Tibial nerve (tissue), 4 donors: Measurements from ENCODE around the gene HSPG2. TPM values are rescaled to one million over a fixed set of nuclear protein-coding genes. Genes with fewer than 3 reads are reported as not detected.

Experiments
- DNase-seq, 2 donors: peaks; one replicate each; pipeline ENCODE4 v3.0.0-alpha.2; 2019; ENCODE audit warnings: low spot score in 2 of 2
- H3K27ac ChIP-seq, 4 donors: fragments of 200-600 bp; sonication (generic) in 3 of 4; one replicate each; pipeline ENCODE4 v1.5.1; 2017 to 2019; ENCODE audit warnings: mild to moderate bottlenecking in 1 of 4
- H3K27me3 ChIP-seq, 2 donors: fragments of 200-600 bp; sonication (generic) in 1 of 2; one replicate each; pipeline versions ENCODE4 v1.5.1 to v1.6.0; 2017 to 2019
- H3K36me3 ChIP-seq, 3 donors: fragments of 200-600 bp; sonication (generic); one replicate each; pipeline ENCODE4 v1.5.1; 2018 to 2019
- H3K4me1 ChIP-seq, 4 donors: fragments of 200-600 bp; sonication (generic) in 3 of 4; one replicate each; pipeline ENCODE4 v1.5.1; 2017 to 2019
- H3K4me3 ChIP-seq, 4 donors: fragments of 200-600 bp; sonication (generic) in 3 of 4; one replicate each; pipeline ENCODE4 v1.5.1; 2017 to 2019; ENCODE audit warnings: mild to moderate bottlenecking in 1 of 4, moderate library complexity in 1 of 4
- H3K9me3 ChIP-seq, 4 donors: fragments of 200-600 bp; sonication (generic) in 3 of 4; one replicate each; pipeline ENCODE4 v1.5.1; 2017 to 2019
- CTCF ChIP-seq, 5 experiments: fragments of 200-600 bp in 3 of 5; fragments of 450-650 bp in 2 of 5; sonication (generic) in 3 of 5; IDR thresholded peaks; one replicate each; pipeline ENCODE4 v1.5.1; 2016 to 2019; ENCODE audit warnings: antibody characterized with exemption in 5 of 5, mild to moderate bottlenecking in 3 of 5, moderate library complexity in 2 of 5
- EP300 ChIP-seq, 2 donors: sonication (generic); formaldehyde crosslinking; IDR thresholded peaks; one replicate each; pipeline ENCODE4 v1.6.1; 2017; ENCODE audit warnings: antibody characterized with exemption in 2 of 2, mild to moderate bottlenecking in 1 of 2
- POLR2A ChIP-seq, 2 donors: fragments of 450-650 bp; IDR thresholded peaks; one replicate each; pipeline ENCODE4 v1.6.1; 2017; ENCODE audit warnings: antibody characterized with exemption in 2 of 2, mild to moderate bottlenecking in 2 of 2, moderate library complexity in 2 of 2
- WGBS, 2 donors: methylation state at CpG; one replicate each; pipeline ENCODE4 v1.1.5; 2018; 5-methylcytosine and 5-hydroxymethylcytosine counted together
- total RNA-seq, 4 donors: library from RNA; depleted of rRNA; stranded (reverse); fragments of >200 nt; gene quantifications; one replicate each; pipeline ENCODE4 v1.1.0, GENCODE V29; 2016

The HSPG2 gene
- total RNA-seq, 4 donors from 2014 or later, result 292 to 486 (median 404) TPM

- WGBS, 2 donors, result 100% methylated on average over 1 of the region's 1 CpG
- TF ChIP-seq POLR2A (IDR thresholded peaks at IDR 0.05) (no peak), CTCF (IDR thresholded peaks at IDR 0.05) (no peak), EP300 (IDR thresholded peaks at IDR 0.05) (no peak)
- no peak overlapping the region for H3K4me3 ChIP-seq
- peaks cover 0 to 12% (median 0%) of the 10 kb centered on the region in 4 donors for H3K9me3 ChIP-seq
- no peaks in the 10 kb centered on the region for H3K27me3 ChIP-seq
- H3K27ac ChIP-seq, result no peak overlapping the region
- DNase-seq, result no peak
- H3K4me1 ChIP-seq, result no peaks in the 10 kb centered on the region
- peaks cover 23 to 100% (median 43%) of the 10 kb centered on the region in 3 donors for H3K36me3 ChIP-seq
These were observed 103.0 kb downstream of the HSPG2 start for GRCh38 chr1:21834094-21834493.

- H3K9me3 ChIP-seq, result peaks cover 0 to 12% (median 0%) of the 10 kb centered on the region in 4 donors
- 81 to 84% methylated on average over 10 to 11 of the region's 11 CpGs for WGBS, 2 donors
- peaks cover 26 to 100% (median 43%) of the 10 kb centered on the region in 3 donors for H3K36me3 ChIP-seq
- DNase-seq, result no peak
- H3K4me3 ChIP-seq, result no peak overlapping the region
- H3K4me1 ChIP-seq, result no peaks in the 10 kb centered on the region
- no peaks in the 10 kb centered on the region for H3K27me3 ChIP-seq
- no peak for TF ChIP-seq EP300 (IDR thresholded peaks at IDR 0.05)
- TF ChIP-seq POLR2A (IDR thresholded peaks at IDR 0.05), result no peak
- TF ChIP-seq CTCF (IDR thresholded peaks at IDR 0.05), result no peak
- no peak overlapping the region for H3K27ac ChIP-seq
These were observed 103.6 kb downstream of the HSPG2 start for GRCh38 chr1:21833392-21833976.

GRCh38 chr1:21831454-21831970 is 105.6 kb downstream of the HSPG2 start:
- Histone ChIP-seq H3K4me3 (no peak overlapping the region), H3K27ac (no peak overlapping the region), H3K27me3 (no peaks in the 10 kb centered on the region), H3K9me3 (peaks cover 0 to 12% (median 0%) of the 10 kb centered on the region in 4 donors), H3K4me1 (no peaks in the 10 kb centered on the region), H3K36me3 (peaks cover 30 to 100% (median 51%) of the 10 kb centered on the region in 3 donors)
- WGBS, 2 donors, result 80 to 82% methylated on average over 13 of the region's 14 CpGs
- TF ChIP-seq CTCF (IDR thresholded peaks at IDR 0.05), result no peak
- no peak for TF ChIP-seq EP300 (IDR thresholded peaks at IDR 0.05)
- TF ChIP-seq POLR2A (IDR thresholded peaks at IDR 0.05), result no peak
- DNase-seq, result no peak

- peaks cover 30 to 100% (median 45%) of the 10 kb centered on the region in 3 donors for H3K36me3 ChIP-seq
These were observed 106.2 kb downstream of the HSPG2 start for GRCh38 chr1:21830792-21831453.

More at GRCh38 chr1:21830792-21831453, 106.2 kb downstream of the HSPG2 start:
- Histone ChIP-seq H3K4me3 (no peak overlapping the region), H3K27ac (no peak overlapping the region), H3K4me1 (no peaks in the 10 kb centered on the region), H3K9me3 (peaks cover 0 to 12% (median 0%) of the 10 kb centered on the region in 4 donors), H3K27me3 (no peaks in the 10 kb centered on the region)
- TF ChIP-seq POLR2A (IDR thresholded peaks at IDR 0.05), result no peak
- no peak for TF ChIP-seq EP300 (IDR thresholded peaks at IDR 0.05)
- TF ChIP-seq CTCF (IDR thresholded peaks at IDR 0.05), result no peak
- DNase-seq, result no peak
- 87 to 88% methylated on average over 12 to 18 of the region's 23 CpGs for WGBS, 2 donors
